Upper lobe of left lung (tissue), 4 donors: ENCODE data around the gene EHMT2.
"Not testable (repeated sequence)": the region's sequence is repeated elsewhere in the genome, so short reads cannot be mapped to it uniquely, and the experiment has no call there.

Source experiments
- EP300 ChIP-seq, 4 donors: sonication (generic); formaldehyde crosslinking; IDR thresholded peaks; one replicate each; pipeline ENCODE4 v1.5.1; 2017; ENCODE audit warnings: antibody characterized with exemption in 4 of 4, control low read depth in 2 of 4
- TF ChIP-seq, protein P1 (sequence below), 6 experiments: fragments of 450-650 bp in 4 of 6; fragments of 200-600 bp in 2 of 6; sonication (generic) in 2 of 6; IDR thresholded peaks; one replicate each; pipeline ENCODE4 v1.5.1; 2016 to 2019; ENCODE audit warnings: antibody characterized with exemption in 6 of 6

- TF ChIP-seq, protein P1, sequence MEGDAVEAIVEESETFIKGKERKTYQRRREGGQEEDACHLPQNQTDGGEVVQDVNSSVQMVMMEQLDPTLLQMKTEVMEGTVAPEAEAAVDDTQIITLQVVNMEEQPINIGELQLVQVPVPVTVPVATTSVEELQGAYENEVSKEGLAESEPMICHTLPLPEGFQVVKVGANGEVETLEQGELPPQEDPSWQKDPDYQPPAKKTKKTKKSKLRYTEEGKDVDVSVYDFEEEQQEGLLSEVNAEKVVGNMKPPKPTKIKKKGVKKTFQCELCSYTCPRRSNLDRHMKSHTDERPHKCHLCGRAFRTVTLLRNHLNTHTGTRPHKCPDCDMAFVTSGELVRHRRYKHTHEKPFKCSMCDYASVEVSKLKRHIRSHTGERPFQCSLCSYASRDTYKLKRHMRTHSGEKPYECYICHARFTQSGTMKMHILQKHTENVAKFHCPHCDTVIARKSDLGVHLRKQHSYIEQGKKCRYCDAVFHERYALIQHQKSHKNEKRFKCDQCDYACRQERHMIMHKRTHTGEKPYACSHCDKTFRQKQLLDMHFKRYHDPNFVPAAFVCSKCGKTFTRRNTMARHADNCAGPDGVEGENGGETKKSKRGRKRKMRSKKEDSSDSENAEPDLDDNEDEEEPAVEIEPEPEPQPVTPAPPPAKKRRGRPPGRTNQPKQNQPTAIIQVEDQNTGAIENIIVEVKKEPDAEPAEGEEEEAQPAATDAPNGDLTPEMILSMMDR (IDR thresholded peaks at IDR 0.05): not testable (repeated sequence)
- TF ChIP-seq EP300 (IDR thresholded peaks at IDR 0.05): not testable (repeated sequence)
Observed at GRCh38 chr6:31851980-31852718, 45.3 kb downstream of the EHMT2 start.
